Astrocyte (in vitro differentiated cells and primary cell): ENCODE results near the gene ZIC4.

Source experiments
- CTCF ChIP-seq: IDR thresholded peaks from 2 replicates; pipeline ENCODE4 v1.5.1; 2011; ENCODE audit warnings: low read depth, mild to moderate bottlenecking, inconsistent platforms, low read length, moderate library complexity; ENCODE audit not compliant: insufficient read depth
- EZH2 ChIP-seq: IDR thresholded peaks from 2 replicates; pipeline ENCODE4 v1.6.1; 2012; ENCODE audit warnings: mild to moderate bottlenecking, low read length, inconsistent platforms; ENCODE audit not compliant: insufficient read depth

- TF ChIP-seq CTCF (no peak), EZH2 (no peak)
Measured at GRCh38 chr3:147393943-147394883, 12.1 kb downstream of the ZIC4 start.
